K562 (cell line): ENCODE data around the gene SPARC. TPM values are rescaled to one million over a fixed set of nuclear protein-coding genes. Genes with fewer than 3 reads are reported as not detected.

Experiments
- ATAC-seq: fragments of 200-7000 bp; cut with Tn5 transposase; 3 replicates; pipeline ENCODE4 v1.9.1; 2020; ENCODE audit warnings: moderate library complexity
- BruUV-seq: library from RNA; stranded (reverse); fragments of 400-500 nt; replicated peaks from 2 replicates; lab custom pipeline; 2021; lab: Mats Ljungman, UMichigan
- CTCF ChIA-PET: fragments of 300-600 bp; formaldehyde crosslinking; extraction: SDS; loops from one replicate; lab custom pipeline; 2021; ENCODE audit warnings: low intra/inter-chr PET ratio; lab: Yijun Ruan, JAX
- POLR2A ChIA-PET: fragments of 300-600, 350-650 bp; sonication (Branson Sonifier 250); formaldehyde crosslinking; extraction: SDS; loops from one replicate; lab custom pipeline; 2021; ENCODE audit warnings: antibody characterized with exemption, inconsistent platforms; lab: Yijun Ruan, JAX
- DNase-seq, 4 experiments: peaks; one replicate each; pipeline versions ENCODE4 v3.0.0 to v3.0.0-alpha.2; 2011 to 2018; ENCODE audit warnings: low spot score in 3 of 4, mixed read lengths in 3 of 4; ENCODE audit errors: extremely low read depth in 1 of 4
- FAIRE-seq: peaks from 2 replicates; lab custom pipeline; 2011; peaks lifted over from hg19 to GRCh38; lab: Jason Lieb, UNC
- H2AFZ ChIP-seq: 2 replicates; pipeline ENCODE4 v1.6.0; 2011; ENCODE audit warnings: low read depth, low read length, control low read depth, inconsistent platforms
- H3K27ac ChIP-seq: fragments of 200-600 bp; 3 replicates; pipeline ENCODE4 v1.8.0; 2011; ENCODE audit warnings: low read depth, mild to moderate bottlenecking, control low read depth, inconsistent platforms, low read length, moderate library complexity, mixed read lengths; ENCODE audit errors: extremely low read depth
- H3K27me3 ChIP-seq, 2 experiments: fragments of 300-600 bp in 1 of 2; 2 replicates in 1 of 2; 3 replicates in 1 of 2; pipeline versions ENCODE4 v1.6.0 to v1.8.0; 2011; ENCODE audit warnings: inconsistent platforms in 2 of 2, low read length in 2 of 2, mild to moderate bottlenecking in 1 of 2, mixed read lengths in 1 of 2, moderate library complexity in 1 of 2; ENCODE audit not compliant: control insufficient read depth in 2 of 2, insufficient read depth in 2 of 2
- H3K36me3 ChIP-seq: fragments of 300-600 bp; 3 replicates; pipeline ENCODE4 v1.8.0; 2011; ENCODE audit warnings: mild to moderate bottlenecking, low read length, inconsistent platforms; ENCODE audit not compliant: control insufficient read depth, insufficient read depth
- H3K4me1 ChIP-seq, 2 experiments: fragments of 200-600 bp in 1 of 2; replicated peaks in 1 of 2; 2 replicates in 1 of 2; 3 replicates in 1 of 2; pipeline versions ENCODE4 v1.5.1 to v1.8.0; 2011; ENCODE audit warnings: inconsistent platforms in 2 of 2, low read length in 2 of 2, mild to moderate bottlenecking in 1 of 2, mixed read lengths in 1 of 2, moderate library complexity in 1 of 2; ENCODE audit not compliant: control insufficient read depth in 2 of 2, insufficient read depth in 2 of 2
- H3K4me2 ChIP-seq: 2 replicates; pipeline ENCODE4 v1.6.1; 2011; ENCODE audit warnings: low read length, control low read depth, inconsistent platforms, mixed read lengths; ENCODE audit not compliant: insufficient read depth
- H3K4me3 ChIP-seq: fragments of 200-600 bp; sonication (generic), shearing (Covaris generic); 2 replicates; pipeline ENCODE4 v1.5.1; 2016; ENCODE audit warnings: control low read depth, inconsistent platforms
- H3K79me2 ChIP-seq: fragments of 200-600 bp; 3 replicates; pipeline ENCODE4 v1.8.0; 2011; ENCODE audit warnings: low read length, inconsistent platforms; ENCODE audit not compliant: control insufficient read depth, insufficient read depth
- H3K9ac ChIP-seq, 2 experiments: 2 replicates each; pipeline versions ENCODE4 v1.6.0 to v1.6.1; 2011; ENCODE audit warnings: low read depth in 2 of 2, low read length in 2 of 2, control low read depth in 1 of 2, inconsistent platforms in 1 of 2, mild to moderate bottlenecking in 1 of 2, mixed read lengths in 1 of 2; ENCODE audit not compliant: insufficient read depth in 1 of 2
- H3K9me1 ChIP-seq: one replicate; pipeline ENCODE4 v1.6.0; 2011; ENCODE audit warnings: inconsistent platforms, mild to moderate bottlenecking, low read length, moderate library complexity; ENCODE audit not compliant: control insufficient read depth, insufficient read depth
- H3K9me3 ChIP-seq: replicated peaks from 2 replicates; pipeline ENCODE4 v1.5.1; 2011; ENCODE audit warnings: low read depth, low read length, inconsistent platforms; ENCODE audit not compliant: control insufficient read depth, insufficient read depth
- H4K20me1 ChIP-seq: replicated peaks from 2 replicates; pipeline ENCODE4 v1.6.1; 2011; ENCODE audit warnings: low read length, inconsistent platforms, mixed read lengths; ENCODE audit not compliant: control insufficient read depth, insufficient read depth
- GATAD2A ChIP-seq: fragments of 450-650 bp; IDR thresholded peaks from 2 replicates; pipeline ENCODE4 v1.6.1; 2017
- KDM4B ChIP-seq, 2 experiments: fragments of 450-650 bp in 1 of 2; sonication (generic) in 1 of 2; IDR thresholded peaks; 2 replicates each; pipeline ENCODE4 v1.6.1; 2016 to 2017; ENCODE audit warnings: borderline replicate concordance in 2 of 2, antibody characterized with exemption in 1 of 2, low read depth in 1 of 2, mild to moderate bottlenecking in 1 of 2
- MAFG ChIP-seq: fragments of 450-650 bp; conservative IDR thresholded peaks from 2 replicates; pipeline ENCODE4 v1.6.1; 2016; ENCODE audit warnings: missing genetic modification characterization, missing compliant biosample characterization
- ZNF274 ChIP-seq: IDR thresholded peaks from 2 replicates; pipeline ENCODE4 v1.6.1; 2011; ENCODE audit warnings: low read depth, mild to moderate bottlenecking, low read length, moderate library complexity, borderline replicate concordance
- ZNF316 ChIP-seq: fragments of 450-650 bp; IDR thresholded peaks from 2 replicates; pipeline ENCODE4 v1.6.1; 2016
- WGBS: fragments of 100-300 bp; shearing (Covaris generic); methylation state at CpG from one replicate; pipeline ENCODE4 v1.1.6; 2016; ENCODE audit warnings: low coverage, mixed read lengths; ENCODE audit not compliant: insufficient coverage; ENCODE audit errors: missing lambda C conversion rate; 5-methylcytosine and 5-hydroxymethylcytosine counted together
- in situ Hi-C: fragments of 300-500 bp; cut with MboI; formaldehyde crosslinking; loops from 4 replicates; pipeline ENCODE4 v1.15.0; 2018; ENCODE audit warnings: inconsistent platforms, mixed read lengths
- intact Hi-C: fragments of 100-400 bp; cut with micrococcal nuclease; formaldehyde crosslinking; loops from 2 replicates; pipeline ENCODE4 v1.14.2; 2022
- polyA plus RNA-seq, 8 experiments: library from polyadenylated mRNA; depleted of rRNA in 4 of 8; stranded (reverse) in 5 of 8; unstranded in 3 of 8; fragments of >200 nt; fragmentation: Nextera tagmentation in 2 of 8; fragmentation: Illumina TruSeq in 1 of 8; extraction: Ambion mirVana in 2 of 8; extraction: Trizol in 1 of 8; gene quantifications; 2 replicates each; pipeline versions ENCODE4 v1.2.1 to v1.2.3, GENCODE V29; 2011 to 2014; ENCODE audit warnings: inconsistent platforms in 1 of 8, missing spikeins in 1 of 8
- total RNA-seq, 7 experiments: library from RNA; depleted of rRNA in 6 of 7; stranded (reverse); fragments of >200 nt in 6 of 7; fragmentation: Illumina TruSeq in 2 of 7; extraction: Trizol in 2 of 7; gene quantifications; 2 replicates each; pipeline versions ENCODE4 v1.2.1 to v1.2.3, GENCODE V29; 2011 to 2021; ENCODE audit warnings: low replicate concordance in 1 of 7
- TF ChIP-seq, protein P1 (sequence below): fragments of 450-650 bp; formaldehyde crosslinking; conservative IDR thresholded peaks from 2 replicates; pipeline ENCODE4 v1.4.0; 2022; ENCODE audit warnings: mild to moderate bottlenecking, missing genetic modification characterization

Gene SPARC
- total and polyA plus RNA-seq, 9 of the 15 experiments (the other 6 are each of a cell fraction or from before 2014, with no cell fraction given) = 6.1 to 35.6 (median 12.2) TPM

DNA sequence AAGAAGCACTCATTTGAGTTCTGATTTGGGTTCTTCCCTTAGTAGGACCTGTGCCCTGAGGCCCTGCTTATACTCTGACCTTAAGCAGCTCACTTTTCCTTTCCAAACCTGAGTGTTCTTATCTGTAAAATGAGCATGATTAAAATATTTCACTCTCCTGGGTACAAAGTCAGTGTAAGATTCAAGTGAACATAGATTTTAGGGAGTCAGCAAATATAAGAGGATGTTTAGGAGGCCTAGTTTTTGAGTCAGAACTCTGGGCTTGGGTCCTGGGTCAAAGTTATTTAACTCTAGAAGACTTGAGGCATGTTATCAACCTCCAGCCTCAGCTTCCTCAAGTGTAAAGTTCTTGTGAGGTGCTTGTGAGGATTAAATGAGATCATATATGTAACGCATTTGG lies 8.7 kb upstream of the SPARC start:
- in situ Hi-C loops = no loop called here
- Histone ChIP-seq H3K9ac (no peak overlapping the region), H3K4me3 (no peak overlapping the region), H2AFZ (no peak overlapping the region), H3K9me1 (no peaks in the 10 kb centered on the region), H4K20me1 (no peaks in the 10 kb centered on the region), H3K27ac (no peak overlapping the region), H3K4me1 (peaks cover 0 to 6% of the 10 kb centered on the region in 2 experiments; a peak in 2 of 5 replicates), H3K27me3 (peaks cover 0 to 8% of the 10 kb centered on the region in 2 experiments; a peak in 2 of 5 replicates), H3K9me3 (no peaks in the 10 kb centered on the region), H3K79me2 (no peaks in the 10 kb centered on the region), H3K4me2 (no peak overlapping the region), H3K36me3 (no peaks in the 10 kb centered on the region)
- FAIRE-seq (no peak), ATAC-seq (no peak), DNase-seq (no peak)
- POLR2A ChIA-PET = interaction anchor here (0.7 kb wide), 1 partner anchor 281 kb away, joined by 3 read pairs; no protein-coding TSS in a partner anchor
- intact Hi-C loops = no loop called here
- peak; percentile 40 for TF ChIP-seq MAFG (tag)
- peak; percentile 63 for TF ChIP-seq ZNF316
- no peak for TF ChIP-seq KDM4B (IDR thresholded peaks at IDR 0.05; ENCODE audit: borderline replicate concordance in 2 of 2, low read depth in 1 of 2)
- WGBS = 67% methylated on average over 1 of the region's 1 CpG
- BruUV-seq = no TSS peak
- CTCF ChIA-PET = no interaction called here

DNA sequence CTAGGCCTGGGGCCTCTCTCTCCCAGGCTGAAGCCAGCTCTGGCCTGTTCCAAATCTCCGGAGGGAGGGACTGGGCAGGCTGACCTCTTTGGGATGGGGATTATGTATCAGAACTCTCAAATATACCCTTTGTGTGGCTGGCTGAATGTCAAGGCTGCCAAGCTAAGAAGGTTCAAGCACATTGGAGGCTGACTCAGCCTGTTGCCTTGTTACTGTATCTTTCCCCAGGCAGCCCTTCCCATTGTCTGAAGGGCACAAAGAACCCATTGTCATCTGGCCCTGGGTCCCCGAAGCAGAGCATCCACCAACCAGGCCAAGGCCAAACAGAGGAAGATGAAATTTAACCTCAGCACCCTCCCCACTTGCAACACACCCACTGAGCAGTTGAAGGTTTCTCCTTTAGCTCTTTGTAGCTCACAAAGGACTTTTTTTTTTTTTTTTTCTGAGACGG lies 7.3 kb upstream of the SPARC start:
- 13% methylated on average over 2 of the region's 3 CpGs for WGBS
- H3K36me3 ChIP-seq = no peaks in the 10 kb centered on the region
- H3K79me2 ChIP-seq = no peaks in the 10 kb centered on the region
- no peak overlapping the region for H2AFZ ChIP-seq
- H3K9me3 ChIP-seq = no peaks in the 10 kb centered on the region
- POLR2A ChIA-PET = interaction anchor here (0.6 kb wide), 2 partner anchors 16 to 63 kb away, joined by 3 read pairs; no protein-coding TSS in a partner anchor
- TF ChIP-seq GATAD2A (no peak), ZNF274 (no peak)
- TF ChIP-seq, protein P1, sequence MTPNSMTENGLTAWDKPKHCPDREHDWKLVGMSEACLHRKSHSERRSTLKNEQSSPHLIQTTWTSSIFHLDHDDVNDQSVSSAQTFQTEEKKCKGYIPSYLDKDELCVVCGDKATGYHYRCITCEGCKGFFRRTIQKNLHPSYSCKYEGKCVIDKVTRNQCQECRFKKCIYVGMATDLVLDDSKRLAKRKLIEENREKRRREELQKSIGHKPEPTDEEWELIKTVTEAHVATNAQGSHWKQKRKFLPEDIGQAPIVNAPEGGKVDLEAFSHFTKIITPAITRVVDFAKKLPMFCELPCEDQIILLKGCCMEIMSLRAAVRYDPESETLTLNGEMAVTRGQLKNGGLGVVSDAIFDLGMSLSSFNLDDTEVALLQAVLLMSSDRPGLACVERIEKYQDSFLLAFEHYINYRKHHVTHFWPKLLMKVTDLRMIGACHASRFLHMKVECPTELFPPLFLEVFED (CRISPR knock-in tag) = no peak
- TF ChIP-seq, all 486 proteins: peak for 0
- no peaks in the 10 kb centered on the region for H4K20me1 ChIP-seq
- CTCF ChIA-PET = no interaction called here
- ATAC-seq (no peak), DNase-seq (no peak), FAIRE-seq (no peak)
- peaks cover 0 to 6% of the 10 kb centered on the region in 2 experiments; a peak in 1 of 5 replicates for H3K4me1 ChIP-seq
- no peak overlapping the region for H3K9ac ChIP-seq
- peaks cover 0 to 8% of the 10 kb centered on the region in 2 experiments; a peak in 2 of 5 replicates for H3K27me3 ChIP-seq
- no peak overlapping the region for H3K4me2 ChIP-seq
- H3K4me3 ChIP-seq = no peak overlapping the region
- intact Hi-C loops = no loop called here
- no peak overlapping the region for H3K27ac ChIP-seq
- H3K9me1 ChIP-seq = no peaks in the 10 kb centered on the region
- in situ Hi-C loops = no loop called here
- BruUV-seq = no TSS peak
